ENCODE data around the gene CLIC4.
"Not testable (repeated sequence)": the region's sequence is repeated elsewhere in the genome, so short reads cannot be mapped to it uniquely, and the experiment has no call there.

CLIC4 gene

DNA sequence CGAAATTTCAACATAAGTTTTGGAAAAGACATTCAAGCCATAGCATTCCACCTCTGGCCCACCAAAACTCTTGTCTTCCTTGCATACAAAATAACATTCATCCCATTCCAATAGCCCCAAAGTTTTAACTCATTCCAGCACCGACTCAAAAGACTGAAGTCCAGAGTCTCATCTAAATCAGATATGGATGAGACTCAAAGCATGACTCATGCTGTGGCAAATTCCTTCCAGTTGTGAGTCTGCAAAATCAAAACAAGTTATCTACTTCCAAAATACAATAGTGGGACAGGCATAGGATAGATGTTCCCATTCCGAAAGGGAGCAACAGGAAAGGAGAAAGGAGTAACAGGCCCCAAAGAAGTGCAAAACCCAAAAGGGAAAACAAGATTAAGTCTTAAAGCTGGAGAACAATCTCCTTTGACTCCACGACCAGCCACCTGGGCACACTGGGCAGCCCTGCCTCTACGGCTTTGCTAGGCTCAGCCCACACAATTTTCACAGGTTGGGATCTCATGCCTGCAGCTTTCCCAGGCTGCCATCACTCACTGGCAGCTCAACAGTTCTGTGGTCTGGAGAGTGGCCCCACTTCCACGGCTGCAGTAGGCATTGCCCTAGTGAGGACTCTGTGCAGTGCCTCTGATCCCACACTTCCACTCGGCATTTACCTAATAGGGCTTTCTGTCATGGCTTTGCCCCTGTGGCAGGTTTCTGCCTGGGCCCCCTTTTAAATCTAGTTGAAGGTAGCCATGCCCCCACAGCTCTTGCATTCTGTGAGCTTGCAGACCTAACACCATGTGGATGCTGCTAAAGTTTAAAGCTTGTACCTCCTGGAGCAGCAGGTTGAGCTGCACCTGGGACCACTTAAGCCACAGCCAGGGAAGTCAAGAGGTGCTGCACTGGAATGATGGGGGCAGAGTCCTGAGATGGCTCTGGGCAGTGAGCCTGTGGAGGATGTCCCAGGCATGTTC is 133.8 kb downstream of the CLIC4 start:
- DNase-seq: no peak

DNA sequence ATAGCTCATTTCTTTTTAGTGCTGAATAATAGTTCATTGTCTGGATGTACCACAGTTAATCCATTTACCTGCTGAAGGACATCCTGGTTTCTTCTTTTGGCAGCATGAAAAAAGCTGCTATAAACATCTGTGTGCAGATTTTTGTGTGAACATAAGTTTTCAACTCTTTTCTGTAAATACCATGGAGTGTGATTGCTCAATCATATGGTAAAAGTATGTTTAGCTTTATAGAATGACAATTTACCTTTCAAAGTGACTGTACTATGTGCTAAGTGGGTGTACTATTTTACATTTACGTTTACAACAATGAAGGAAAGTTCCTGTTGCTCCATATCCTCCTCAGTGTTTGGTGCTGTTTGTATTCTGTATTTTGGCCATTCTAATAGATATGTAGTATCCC is 135.8 kb downstream of the CLIC4 start:
- no peak for DNase-seq

DNA sequence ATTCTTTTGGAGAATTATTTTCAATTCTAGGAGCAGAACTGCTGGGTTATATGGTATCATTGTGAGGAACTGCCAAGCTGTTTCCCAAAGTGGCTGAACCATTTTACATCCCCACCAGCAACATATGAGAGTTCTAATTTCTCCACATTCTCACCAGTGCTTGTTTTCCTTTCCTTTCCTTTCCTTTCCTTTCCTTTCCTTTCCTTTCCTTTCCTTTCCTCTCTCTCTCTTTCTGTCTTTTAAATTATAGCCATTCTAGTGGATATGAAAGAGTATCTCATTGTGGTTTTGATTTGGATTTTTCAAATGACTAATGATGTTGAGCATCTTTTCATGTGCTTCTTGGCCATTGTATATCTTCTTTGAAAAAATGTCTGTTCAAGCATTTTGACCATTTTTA is 139.5 kb downstream of the CLIC4 start:
- no peak for DNase-seq

DNA sequence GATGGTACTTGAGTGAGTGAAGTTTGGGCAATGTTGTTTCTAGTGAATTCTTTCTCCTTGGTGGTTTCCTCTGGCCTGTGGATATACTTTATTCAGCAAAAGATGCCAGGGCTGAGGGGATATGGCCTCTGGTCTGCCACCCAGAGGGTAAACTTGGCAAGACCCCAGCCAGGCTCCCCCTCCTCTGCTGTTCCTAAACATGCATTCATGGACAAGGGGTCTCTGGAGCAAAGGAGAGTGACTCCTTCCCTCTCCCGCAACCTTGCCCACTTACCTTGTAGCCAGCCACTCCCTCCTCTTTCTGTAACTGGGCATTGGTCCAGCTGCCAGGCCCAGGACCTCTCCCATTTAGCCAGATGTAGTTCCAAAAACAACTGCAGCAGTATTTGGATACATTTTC is 141.0 kb downstream of the CLIC4 start:
- DNase-seq: no peak

DNA sequence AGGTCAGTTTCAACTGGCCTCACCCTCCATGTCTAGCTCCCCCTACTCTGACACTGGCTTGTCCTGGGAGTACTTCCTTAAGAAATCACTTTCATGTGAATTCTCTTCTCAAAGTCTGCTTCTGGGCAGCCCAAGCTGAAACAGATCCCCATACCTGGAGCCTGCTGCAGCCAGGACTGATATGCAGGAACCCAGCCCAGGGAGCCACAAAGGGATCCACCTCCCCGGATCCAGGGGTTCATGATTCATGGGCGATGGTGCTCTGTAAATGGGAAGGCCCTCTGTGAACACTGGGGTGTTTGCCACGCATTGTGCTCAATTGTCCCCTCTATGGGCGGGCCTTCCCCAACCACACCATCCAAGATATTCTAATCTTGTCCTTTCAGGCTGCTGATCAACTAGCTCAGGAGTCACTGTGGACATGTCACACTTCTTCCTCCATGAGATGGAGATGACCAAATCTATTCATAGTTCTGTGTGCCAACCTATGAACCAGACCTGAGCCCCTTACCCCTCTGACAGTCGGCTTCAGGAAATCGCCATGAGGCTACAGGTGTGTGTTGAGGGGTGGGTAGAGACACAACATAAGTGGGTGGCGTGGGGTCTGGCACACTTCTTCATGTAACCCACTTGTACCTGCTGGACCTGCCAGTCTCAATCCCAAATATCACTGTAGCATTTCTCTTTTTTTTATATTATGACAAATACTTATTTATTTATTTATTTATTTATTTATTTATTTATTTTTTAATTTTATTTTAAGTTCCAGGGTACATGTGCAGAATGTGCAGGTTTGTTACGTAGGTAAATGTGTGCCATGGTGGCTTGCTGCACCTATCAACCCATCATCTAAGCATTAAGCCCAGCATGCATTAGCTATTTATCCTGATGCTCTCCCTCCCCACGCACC is 143.1 kb downstream of the CLIC4 start:
- no peak for DNase-seq

DNA sequence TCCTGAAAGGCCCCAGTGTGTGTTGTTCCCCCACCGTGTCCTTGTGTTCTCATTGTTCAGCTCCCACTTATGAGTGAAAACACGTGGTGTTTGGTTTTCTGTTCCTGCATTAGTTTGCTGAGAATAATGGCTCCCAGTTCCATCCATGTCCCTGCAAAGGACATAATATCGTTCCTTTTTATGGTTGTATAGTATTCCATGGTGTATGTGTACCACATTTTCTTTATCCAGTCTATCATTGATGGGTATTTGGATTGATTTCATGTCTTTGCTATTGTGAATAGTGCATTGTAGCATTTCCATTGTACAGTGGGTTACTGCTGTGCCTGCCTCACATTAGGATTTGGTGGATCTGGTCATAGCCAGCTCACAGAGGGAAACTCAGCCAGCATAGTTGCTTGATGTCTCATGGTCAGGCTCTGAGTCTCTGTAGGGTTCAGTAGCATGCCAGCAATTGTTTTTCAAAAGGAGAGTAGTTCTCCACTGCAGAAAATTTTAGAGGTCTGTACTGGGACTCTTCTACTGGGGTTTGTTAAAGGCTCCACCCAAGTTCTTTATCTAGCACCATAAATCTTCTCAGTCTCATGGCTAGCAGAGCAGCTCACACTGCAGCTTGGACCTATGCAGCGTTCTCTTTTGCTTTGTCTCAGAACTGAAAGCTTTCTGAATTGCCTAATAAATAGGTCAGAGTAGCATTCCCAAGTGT is 143.9 kb downstream of the CLIC4 start:
- DNase-seq: no peak

DNA sequence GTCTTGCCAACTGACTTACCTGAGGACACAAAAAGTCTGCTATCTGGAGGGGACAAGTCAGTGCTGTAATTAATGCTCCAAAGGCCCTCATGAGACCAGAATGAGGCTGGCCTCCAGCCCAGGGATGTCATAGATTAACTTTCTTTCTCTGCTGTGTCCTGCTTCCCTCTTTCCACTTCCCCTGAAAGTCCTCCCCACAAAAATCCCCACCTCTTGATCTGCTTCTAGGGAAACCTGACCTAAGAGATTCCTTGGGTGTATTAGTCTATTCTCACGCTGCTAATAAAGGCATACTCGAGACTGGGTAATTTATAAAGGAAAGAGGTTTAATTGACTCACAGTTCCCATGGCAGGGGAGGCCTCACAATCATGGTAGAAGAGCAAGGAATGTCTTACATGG is 145.6 kb downstream of the CLIC4 start:
- DNase-seq: no peak

DNA sequence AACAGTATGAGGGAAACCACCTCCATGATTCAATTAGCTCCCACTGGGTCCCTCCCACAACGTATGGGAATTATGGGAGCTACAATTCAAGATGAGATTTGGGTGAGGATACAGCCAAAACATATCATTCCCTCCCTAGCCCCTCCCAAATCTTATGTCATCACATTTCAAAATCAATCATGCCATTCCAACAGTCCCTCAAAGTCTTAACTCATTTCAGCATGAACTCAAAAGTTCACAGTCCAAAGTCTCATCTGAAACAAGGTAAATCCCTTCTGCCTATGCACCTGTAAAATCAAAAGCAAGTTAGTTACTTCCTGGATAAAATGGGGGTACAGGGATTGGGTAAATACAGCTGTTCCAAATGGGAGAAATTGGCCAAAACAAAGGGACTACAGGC is 146.1 kb downstream of the CLIC4 start:
- not testable (repeated sequence) for DNase-seq

DNA sequence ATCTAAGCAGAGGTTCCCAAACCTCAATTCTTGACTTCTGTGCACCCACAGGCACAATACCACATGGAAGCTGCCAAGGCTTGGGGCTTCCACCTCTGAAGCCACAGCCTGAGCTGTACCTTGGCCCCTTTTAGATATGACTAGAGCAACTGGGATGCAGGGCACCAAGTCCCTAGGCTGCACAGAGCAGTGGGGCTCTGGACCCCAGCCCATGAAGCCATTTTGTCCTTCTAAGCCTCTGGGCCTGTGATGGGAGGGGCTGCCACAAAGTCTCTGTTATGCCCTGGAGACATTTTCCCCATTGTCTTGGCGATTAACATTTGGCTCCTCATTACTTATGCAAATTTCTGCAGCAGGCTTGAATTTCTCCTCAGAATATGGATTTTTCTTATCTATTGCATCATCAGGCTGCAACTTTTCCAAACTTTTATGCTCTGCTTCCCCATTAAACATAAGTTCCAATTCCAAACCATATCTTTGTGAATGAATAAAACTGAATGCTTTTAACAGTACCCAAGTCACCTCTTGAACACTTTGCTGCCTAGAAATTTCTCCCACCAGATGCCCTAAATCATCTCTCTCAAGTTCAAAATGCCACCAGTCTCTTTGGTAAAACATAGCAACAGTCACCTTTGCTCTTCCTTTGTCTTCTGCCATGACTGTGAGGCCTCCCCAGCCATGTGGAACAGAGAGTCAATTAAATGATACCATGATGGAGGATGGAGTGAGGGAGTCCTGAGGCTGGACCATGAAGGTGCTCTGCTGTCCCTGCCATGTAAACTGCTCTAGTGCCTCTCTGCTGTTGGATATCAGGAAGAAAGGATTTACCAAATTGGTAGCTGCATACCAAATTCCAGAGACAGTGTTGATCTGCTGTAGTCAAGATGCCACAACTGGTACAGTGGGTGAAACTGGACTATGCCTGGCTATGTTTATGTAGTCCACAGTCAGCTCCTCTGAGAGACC is 147.2 kb downstream of the CLIC4 start:
- no peak for DNase-seq

DNA sequence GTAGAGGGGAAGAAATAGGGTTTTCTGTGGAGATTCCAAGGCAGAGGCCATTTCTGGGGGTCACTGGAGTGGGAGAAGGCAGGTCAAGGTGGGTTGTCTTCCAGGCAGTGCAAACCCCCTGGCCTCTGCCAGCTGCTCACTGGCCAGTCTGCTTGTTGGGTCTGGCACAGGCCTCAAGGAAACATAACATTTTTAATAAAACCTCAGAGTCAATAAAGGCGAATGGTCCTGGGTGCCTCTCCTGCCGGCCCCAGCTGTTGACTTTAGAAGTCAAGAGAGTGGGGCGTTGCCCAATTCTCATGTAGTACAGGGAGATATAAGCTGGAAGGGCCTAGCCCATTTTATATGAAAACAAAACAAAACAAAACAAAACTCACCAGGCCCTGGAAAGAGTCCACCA is 148.2 kb downstream of the CLIC4 start:
- no peak for DNase-seq

Measured in left hindlimb (tissue), 1 donor.